H9 (cell line): ENCODE measurements around the gene P2RY14. TPM values are rescaled to one million over a fixed set of nuclear protein-coding genes. Genes with fewer than 3 reads are reported as not detected.
A peak's percentile ranks its signal among the peaks of the same experiment; 100 is the strongest.

ENCODE experiments used
- DNase-seq: peaks from one replicate; pipeline ENCODE4 v3.0.0-alpha.2; 2017
- H2AFZ ChIP-seq: one replicate; pipeline ENCODE4 v1.6.1; 2013; ENCODE audit warnings: mild to moderate bottlenecking, low read length, control low read depth, moderate library complexity
- H2AK5ac ChIP-seq: 2 replicates; pipeline ENCODE4 v1.6.1; 2013; ENCODE audit warnings: low read length, control low read depth, mixed read lengths; ENCODE audit not compliant: insufficient read length
- H2BK120ac ChIP-seq: one replicate; pipeline ENCODE4 v1.6.1; 2013; ENCODE audit warnings: low read depth, mild to moderate bottlenecking, low read length, control low read depth, inconsistent platforms; ENCODE audit not compliant: poor library complexity, severe bottlenecking
- H2BK12ac ChIP-seq: 2 replicates; pipeline ENCODE4 v1.6.1; 2013; ENCODE audit warnings: low read length, control low read depth, mixed read lengths, low read depth; ENCODE audit not compliant: insufficient read length
- H2BK15ac ChIP-seq: 2 replicates; pipeline ENCODE4 v1.6.1; 2013; ENCODE audit warnings: low read depth, low read length, control low read depth
- H2BK20ac ChIP-seq: one replicate; pipeline ENCODE4 v1.6.1; 2013; ENCODE audit warnings: low read depth, mild to moderate bottlenecking, low read length, control low read depth, inconsistent platforms; ENCODE audit not compliant: poor library complexity, severe bottlenecking
- H2BK5ac ChIP-seq: 2 replicates; pipeline ENCODE4 v1.6.1; 2013; ENCODE audit warnings: low read length, control low read depth, mixed read lengths; ENCODE audit not compliant: insufficient read length
- H3K14ac ChIP-seq: 2 replicates; pipeline ENCODE4 v1.6.1; 2013; ENCODE audit warnings: low read length, control low read depth; ENCODE audit not compliant: insufficient read depth
- H3K18ac ChIP-seq: 2 replicates; pipeline ENCODE4 v1.6.1; 2013; ENCODE audit warnings: low read depth, mild to moderate bottlenecking, mixed read lengths, low read length, control low read depth; ENCODE audit not compliant: insufficient read length
- H3K23ac ChIP-seq: 2 replicates; pipeline ENCODE4 v1.6.1; 2013; ENCODE audit warnings: low read length, control low read depth, mixed read lengths, low read depth; ENCODE audit not compliant: insufficient read length
- H3K23me2 ChIP-seq: 2 replicates; pipeline ENCODE4 v1.6.1; 2013; ENCODE audit warnings: low read depth, mild to moderate bottlenecking, mixed read lengths, low read length, control low read depth; ENCODE audit not compliant: insufficient read length, poor library complexity, severe bottlenecking
- H3K27ac ChIP-seq: 2 replicates; pipeline ENCODE4 v1.5.1; 2013; ENCODE audit warnings: low read length, control low read depth, mixed read lengths, low read depth; ENCODE audit not compliant: insufficient read length
- H3K27me3 ChIP-seq: 2 replicates; pipeline ENCODE4 v1.6.1; 2013; ENCODE audit warnings: low read length, control low read depth, inconsistent platforms; ENCODE audit not compliant: insufficient read depth
- H3K4ac ChIP-seq: 2 replicates; pipeline ENCODE4 v1.6.1; 2013; ENCODE audit warnings: low read depth, mild to moderate bottlenecking, control low read depth, inconsistent platforms, low read length, moderate library complexity
- H3K4me1 ChIP-seq: 2 replicates; pipeline ENCODE4 v1.6.1; 2013; ENCODE audit warnings: low read length, control low read depth, inconsistent platforms; ENCODE audit not compliant: insufficient read depth
- H3K4me2 ChIP-seq: 2 replicates; pipeline ENCODE4 v1.6.1; 2013; ENCODE audit warnings: low read length, control low read depth, mixed read lengths; ENCODE audit not compliant: insufficient read length, insufficient read depth
- H3K56ac ChIP-seq: 2 replicates; pipeline ENCODE4 v1.6.1; 2013; ENCODE audit warnings: low read depth, mild to moderate bottlenecking, mixed read lengths, low read length, control low read depth; ENCODE audit not compliant: insufficient read length
- H3K79me1 ChIP-seq: 2 replicates; pipeline ENCODE4 v1.6.1; 2013; ENCODE audit warnings: low read depth, mild to moderate bottlenecking, moderate library complexity, low read length, control low read depth, inconsistent platforms; ENCODE audit not compliant: insufficient read depth, poor library complexity, severe bottlenecking
- H3K79me2 ChIP-seq: 2 replicates; pipeline ENCODE4 v1.6.1; 2013; ENCODE audit warnings: low read length, control low read depth, inconsistent platforms; ENCODE audit not compliant: insufficient read depth
- H3K9ac ChIP-seq: 2 replicates; pipeline ENCODE4 v1.6.1; 2013; ENCODE audit warnings: low read length, control low read depth, mixed read lengths; ENCODE audit not compliant: insufficient read length; ENCODE audit errors: extremely low read depth
- H3K9me3 ChIP-seq: one replicate; pipeline ENCODE4 v1.6.1; 2013; ENCODE audit warnings: low read depth, low read length, inconsistent platforms; ENCODE audit not compliant: control insufficient read depth
- H3T11ph ChIP-seq: one replicate; pipeline ENCODE4 v1.6.1; 2013; ENCODE audit warnings: mild to moderate bottlenecking, low read length, control low read depth, inconsistent platforms
- H4K20me1 ChIP-seq: one replicate; pipeline ENCODE4 v1.6.1; 2013; ENCODE audit not compliant: control insufficient read depth, insufficient read length, insufficient read depth
- H4K5ac ChIP-seq: 2 replicates; pipeline ENCODE4 v1.6.1; 2013; ENCODE audit warnings: low read depth, mild to moderate bottlenecking, mixed read lengths, low read length, control low read depth; ENCODE audit not compliant: insufficient read length
- H4K8ac ChIP-seq: replicated peaks from 2 replicates; pipeline ENCODE4 v1.6.1; 2013; ENCODE audit warnings: low read length, control low read depth, mixed read lengths, low read depth; ENCODE audit not compliant: insufficient read length
- H4K91ac ChIP-seq: 2 replicates; pipeline ENCODE4 v1.6.1; 2013; ENCODE audit warnings: low read depth, mild to moderate bottlenecking, moderate library complexity, mixed read lengths, low read length, control low read depth; ENCODE audit not compliant: insufficient read length
- H3K27ac Mint-ChIP-seq, 3 experiments: 2 replicates in 2 of 3; 3 replicates in 1 of 3; pipeline ENCODE4 v1.8.0; 2020 to 2021; ENCODE audit warnings: mixed read lengths in 3 of 3, mild to moderate bottlenecking in 1 of 3, moderate library complexity in 1 of 3
- H3K27me3 Mint-ChIP-seq: 2 replicates; pipeline ENCODE4 v1.8.0; 2021; ENCODE audit warnings: low read depth, mild to moderate bottlenecking, moderate library complexity, mixed read lengths
- H3K36me3 Mint-ChIP-seq, 3 experiments: 2 replicates in 2 of 3; 3 replicates in 1 of 3; pipeline ENCODE4 v1.8.0; 2020 to 2021; ENCODE audit warnings: low read depth in 3 of 3, mixed read lengths in 3 of 3; ENCODE audit not compliant: insufficient read depth in 1 of 3
- H3K4me1 Mint-ChIP-seq, 2 experiments: 2 replicates each; pipeline ENCODE4 v1.8.0; 2020; ENCODE audit warnings: mixed read lengths in 2 of 2
- H3K4me3 Mint-ChIP-seq, 2 experiments: 2 replicates in 1 of 2; 3 replicates in 1 of 2; pipeline ENCODE4 v1.8.0; 2020 to 2021; ENCODE audit warnings: mild to moderate bottlenecking in 2 of 2, mixed read lengths in 2 of 2, moderate library complexity in 1 of 2
- H3K9me3 Mint-ChIP-seq, 2 experiments: 2 replicates in 1 of 2; 3 replicates in 1 of 2; pipeline ENCODE4 v1.8.0; 2020; ENCODE audit warnings: mild to moderate bottlenecking in 2 of 2, mixed read lengths in 2 of 2, moderate library complexity in 1 of 2
- CTCF ChIP-seq: fragments of 200-600 bp; sonication (generic); conservative IDR thresholded peaks from 3 replicates; pipeline ENCODE4 v1.8.0; 2021; ENCODE audit warnings: antibody characterized with exemption, mild to moderate bottlenecking
- WGBS: extraction: QIAGEN DNeasy Blood & Tissue Kit; methylation state at CpG from one replicate; pipeline ENCODE4 v1.1.7; 2013; ENCODE audit warnings: missing lambda C conversion rate, low lambda C conversion rate, mixed read lengths; ENCODE audit not compliant: insufficient read length; ENCODE audit errors: extremely low coverage; 5-methylcytosine and 5-hydroxymethylcytosine counted together
- total RNA-seq: library from RNA; stranded (reverse); gene quantifications from 2 replicates; pipeline ENCODE4 v1.2.1, GENCODE V29; 2021

P2RY14 gene
- total RNA-seq, 1 experiment from 2014 or later, result not detected

- Histone ChIP-seq H4K8ac (no peak overlapping the region), H2BK5ac (no peak overlapping the region), H3T11ph (no peak overlapping the region), H2BK12ac (no peak overlapping the region), H3K23ac (no peak overlapping the region), H3K79me1 (no peaks in the 10 kb centered on the region), H3K18ac (peak overlapping the region; percentile 15), H2BK120ac (no peak overlapping the region), H4K20me1 (no peaks in the 10 kb centered on the region), H3K14ac (peak overlapping the region; percentile 74; the same call in 1 of the 2 replicates), H3K4ac (no peak overlapping the region), H3K9me3 (no peaks in the 10 kb centered on the region), H3K79me2 (no peaks in the 10 kb centered on the region), H4K5ac (no peak overlapping the region), H4K91ac (no peak overlapping the region), H2AK5ac (no peak overlapping the region), H3K56ac (no peak overlapping the region), H3K4me1 (peaks cover 12% of the 10 kb centered on the region; the same call in 1 of the 2 replicates), H3K4me2 (no peak overlapping the region), H3K23me2 (no peaks in the 10 kb centered on the region), H3K9ac (no peak overlapping the region), H2BK20ac (no peak overlapping the region), H3K27ac (no peak overlapping the region), H2BK15ac (no peak overlapping the region), H2AFZ (no peak overlapping the region), H3K27me3 (no peaks in the 10 kb centered on the region)
- Mint-ChIP-seq H3K27me3 (no peaks in the 10 kb centered on the region), H3K9me3 (no peaks in the 10 kb centered on the region), H3K27ac (peak overlapping the region; percentile 75 to 83 (median 82)), H3K36me3 (no peaks in the 10 kb centered on the region), H3K4me3 (peak overlapping the region in 1 of 2 experiments; percentile 28; a peak in 1 of 5 replicates), H3K4me1 (peaks cover 37 to 44% of the 10 kb centered on the region in 2 experiments)
- peak; percentile 86 for DNase-seq
- TF ChIP-seq CTCF, result no peak; the same call in 2 of the 3 replicates
- no CpG with 5 or more reads among the region's 7 CpGs for WGBS
Measured at GRCh38 chr3:151305060-151305774, 26.9 kb upstream of the P2RY14 start.
